ENCODE data around the gene HSBP1L1.

Gene HSBP1L1

DNA sequence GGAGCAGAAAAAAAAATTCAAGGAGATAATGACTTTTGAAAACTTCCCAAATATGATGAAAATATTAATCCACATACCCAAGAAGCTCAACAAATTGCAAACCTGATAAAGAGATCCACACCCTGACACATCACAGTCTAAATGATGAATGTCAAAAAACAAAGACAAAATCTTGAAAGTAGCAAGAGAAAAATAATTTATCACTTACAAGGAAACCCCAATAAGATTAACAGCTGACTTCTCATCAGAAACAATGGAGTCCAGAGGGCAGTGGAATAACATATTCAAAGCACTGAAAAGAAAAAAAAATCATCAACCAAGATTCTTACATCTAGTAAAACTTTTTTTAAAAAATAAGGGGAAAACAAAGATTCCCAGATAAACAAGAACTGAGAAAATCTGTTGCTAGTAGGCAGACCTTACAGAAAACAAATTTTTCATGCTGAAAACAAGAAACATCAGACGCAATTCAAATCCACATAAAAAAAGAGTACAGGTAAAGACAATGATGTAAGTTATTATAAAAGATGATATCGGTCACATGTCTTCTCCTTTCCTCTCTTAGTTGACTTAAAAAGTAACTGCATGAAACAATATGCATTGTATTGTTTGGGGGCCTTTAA, 34.3 kb upstream of the HSBP1L1 start:
- DNase-seq (ENCODE audit: low read depth): no peak

- no peak for DNase-seq (ENCODE audit: low read depth)
Observed at GRCh38 chr18:79931475-79931874, 33.0 kb upstream of the HSBP1L1 start.

DNA sequence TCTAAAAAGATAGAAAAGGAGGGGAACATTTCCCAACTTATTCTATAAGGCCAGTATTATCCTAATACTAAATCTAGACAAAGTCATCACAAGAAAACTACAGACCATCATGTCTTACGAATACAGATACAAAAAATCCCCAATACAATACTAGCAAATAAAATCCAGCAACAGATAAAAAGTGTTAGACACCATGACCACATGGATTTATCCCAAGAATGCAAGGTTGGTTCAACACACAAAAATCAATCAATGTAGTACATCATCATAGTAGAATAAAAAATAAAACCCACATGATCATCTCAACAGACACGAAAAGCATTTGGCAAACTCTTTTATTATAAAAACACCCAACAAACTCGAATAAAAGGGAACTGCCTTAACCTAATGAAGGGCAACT, 31.5 kb upstream of the HSBP1L1 start:
- no peak for DNase-seq (ENCODE audit: low read depth)

DNA sequence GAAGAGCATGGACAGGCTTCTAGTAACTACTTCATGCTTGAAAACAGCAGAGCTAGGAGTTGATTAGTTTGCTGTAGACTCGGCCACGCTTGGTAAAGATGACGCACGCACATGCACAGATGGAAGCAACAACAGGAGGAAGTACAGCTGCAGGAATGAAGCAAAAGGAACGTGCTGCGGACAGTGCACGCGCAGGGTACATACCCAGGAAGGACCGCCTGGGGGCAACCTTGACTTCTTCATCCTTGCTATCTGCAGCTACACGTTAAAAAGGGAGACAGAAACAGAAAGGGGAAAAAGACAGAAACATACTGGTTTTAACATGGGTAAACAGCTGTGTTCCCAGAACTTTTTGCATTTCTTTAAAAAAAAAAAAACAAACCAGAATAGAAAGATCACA, 30.7 kb upstream of the HSBP1L1 start:
- no peak for DNase-seq (ENCODE audit: low read depth)

DNA sequence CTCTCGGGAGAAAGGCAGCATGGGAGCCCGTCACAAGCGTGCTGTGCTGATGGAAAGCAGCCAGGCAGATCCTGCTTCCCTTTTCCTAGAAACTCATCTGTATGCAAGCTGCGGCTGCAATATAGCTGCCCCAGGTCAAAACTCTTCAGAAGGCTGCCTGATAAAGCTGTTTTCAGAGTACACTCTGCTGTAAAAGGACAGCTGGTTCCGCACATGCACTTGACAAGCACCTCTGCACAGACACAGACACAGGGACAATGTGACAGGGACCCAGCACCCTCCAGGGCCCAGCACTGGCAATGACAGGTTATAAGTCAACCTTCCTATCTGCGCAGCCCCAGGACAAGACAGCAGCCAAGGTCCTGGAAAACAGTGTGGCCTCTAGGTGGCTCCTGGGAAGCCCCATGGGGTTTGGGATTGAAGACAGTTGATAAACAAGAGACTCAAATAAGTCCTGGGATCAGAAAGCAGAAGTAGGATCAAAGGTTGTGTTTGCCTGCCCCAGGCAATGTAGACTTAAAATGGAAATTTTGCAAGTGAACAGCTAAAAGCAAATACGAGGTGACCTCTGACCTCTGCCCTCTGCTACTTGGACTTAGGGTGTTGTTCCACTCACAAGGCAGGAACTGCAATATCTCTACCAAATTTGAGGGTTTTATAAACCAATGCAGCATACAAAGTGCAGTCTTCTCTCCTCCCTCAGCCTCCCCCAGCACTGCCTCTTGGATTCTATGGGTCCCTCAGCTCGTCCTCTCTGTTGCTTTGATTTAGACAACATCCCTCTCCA, 29.9 kb upstream of the HSBP1L1 start:
- DNase-seq (ENCODE audit: low read depth): no peak

GRCh38 chr18:79935098-79935480, 29.4 kb upstream of the HSBP1L1 start:
- DNase-seq (ENCODE audit: low read depth): no peak

- DNase-seq (ENCODE audit: low read depth): no peak
Observed at GRCh38 chr18:79935499-79935898, 28.9 kb upstream of the HSBP1L1 start.

GRCh38 chr18:79935925-79936324, 28.5 kb upstream of the HSBP1L1 start:
- no peak for DNase-seq (ENCODE audit: low read depth)

- no peak for DNase-seq (ENCODE audit: low read depth)
Observed at GRCh38 chr18:79936641-79937040, 27.8 kb upstream of the HSBP1L1 start.

GRCh38 chr18:79937103-79937860, 27.2 kb upstream of the HSBP1L1 start:
- no peak for DNase-seq (ENCODE audit: low read depth)

DNA sequence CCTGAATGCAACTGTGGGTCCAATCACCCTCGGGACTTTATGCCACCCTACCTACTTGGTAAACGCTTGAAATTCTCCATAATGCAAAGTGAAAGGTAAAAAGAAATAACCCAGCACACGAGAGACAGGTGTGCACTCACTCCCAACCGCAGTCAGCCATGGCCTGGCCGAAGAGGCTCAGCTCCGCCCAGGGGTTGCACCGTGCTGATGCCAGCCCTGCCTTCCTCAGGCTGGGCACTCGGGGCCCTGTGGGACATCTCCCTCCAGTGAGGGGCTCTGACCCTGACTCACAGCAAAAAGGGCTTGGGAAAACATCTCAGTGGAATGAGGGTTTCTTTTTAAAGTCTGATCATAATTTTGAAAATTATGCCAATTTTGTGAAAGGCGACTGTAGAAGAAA, 26.2 kb upstream of the HSBP1L1 start:
- no peak for DNase-seq (ENCODE audit: low read depth)

DNA sequence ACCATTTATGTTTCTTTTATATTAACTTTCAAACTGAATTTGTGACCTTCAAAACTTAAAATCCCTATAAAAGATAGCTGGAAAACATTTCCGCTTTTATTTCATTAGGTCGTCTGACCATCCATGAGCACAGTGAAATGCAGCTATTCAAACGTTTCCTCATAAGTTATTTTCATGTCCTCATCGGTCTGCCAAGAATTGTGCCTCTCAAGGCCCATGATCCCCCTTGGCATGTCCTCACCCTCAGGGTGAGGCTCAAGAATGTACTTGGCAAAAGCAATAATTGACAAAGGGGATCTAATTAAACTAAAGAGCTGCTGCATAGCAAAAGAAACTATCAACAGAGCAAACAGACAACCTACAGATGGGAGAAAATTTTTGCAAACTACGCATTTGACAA, 25.3 kb upstream of the HSBP1L1 start:
- no peak for DNase-seq (ENCODE audit: low read depth)

GRCh38 chr18:79940126-79940813, 24.2 kb upstream of the HSBP1L1 start:
- DNase-seq (ENCODE audit: low read depth): no peak

GRCh38 chr18:79940814-79941472, 23.5 kb upstream of the HSBP1L1 start:
- DNase-seq (ENCODE audit: low read depth): no peak

DNA sequence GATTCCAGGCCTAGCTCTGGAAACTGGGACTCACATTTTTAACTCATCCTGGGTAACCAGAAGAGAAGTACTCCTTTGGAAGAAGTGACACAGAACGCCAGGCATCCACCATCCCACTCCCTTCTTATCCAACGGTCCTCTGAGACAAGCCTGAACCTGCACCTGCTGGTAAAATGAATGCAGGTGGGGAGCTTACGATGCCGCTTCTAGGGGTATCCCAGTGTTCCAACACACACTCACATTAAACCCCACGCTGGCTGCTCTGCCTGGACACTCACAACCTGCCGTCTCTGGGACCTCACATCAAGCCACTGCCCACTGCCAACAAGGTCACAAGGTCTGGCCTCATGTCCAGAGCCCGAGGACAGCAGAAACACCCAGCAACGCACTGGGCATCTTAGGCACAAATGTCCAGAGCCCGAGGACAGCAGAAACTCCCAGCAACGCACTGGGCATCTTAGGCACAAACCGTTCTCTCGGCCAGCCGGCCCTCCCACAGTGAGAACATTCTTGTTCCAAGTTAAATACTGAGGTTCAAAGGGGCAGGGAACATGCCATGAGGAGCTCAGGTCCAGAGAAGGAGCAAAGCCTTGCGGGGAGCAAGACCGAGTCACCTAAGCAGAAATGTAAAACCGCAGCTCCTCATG, 22.8 kb upstream of the HSBP1L1 start:
- DNase-seq (ENCODE audit: low read depth): no peak

- DNase-seq (ENCODE audit: low read depth): no peak
Observed at GRCh38 chr18:79942211-79942610, 22.2 kb upstream of the HSBP1L1 start.

- DNase-seq (ENCODE audit: low read depth): no peak
Observed at GRCh38 chr18:79942786-79943607, 21.4 kb upstream of the HSBP1L1 start.

DNA sequence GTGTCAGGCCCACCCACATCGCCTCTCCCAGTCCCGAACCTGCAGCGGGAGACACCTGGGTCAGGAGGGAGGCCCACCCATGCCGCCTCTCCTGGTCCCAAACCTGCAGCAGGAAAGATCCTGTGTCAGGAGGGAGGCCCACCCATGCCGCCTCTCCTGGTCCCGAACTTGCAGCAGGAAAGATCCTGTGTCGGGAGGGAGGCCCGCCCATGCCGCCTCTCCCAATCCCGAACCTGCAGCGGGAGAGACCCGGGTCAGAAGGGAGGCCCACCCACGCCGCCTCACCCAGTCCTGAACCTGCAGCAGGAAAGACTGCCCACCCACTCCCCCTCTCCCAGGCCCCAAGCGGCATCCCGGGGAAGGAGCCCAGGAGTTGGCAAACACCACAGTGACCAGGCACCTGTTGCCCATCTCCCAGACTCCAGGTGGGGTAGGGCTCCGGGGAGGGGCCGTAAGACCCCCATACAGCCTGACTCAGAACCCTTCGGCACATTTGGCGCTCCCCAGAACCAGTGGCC, 20.8 kb upstream of the HSBP1L1 start:
- DNase-seq (ENCODE audit: low read depth): no peak

DNA sequence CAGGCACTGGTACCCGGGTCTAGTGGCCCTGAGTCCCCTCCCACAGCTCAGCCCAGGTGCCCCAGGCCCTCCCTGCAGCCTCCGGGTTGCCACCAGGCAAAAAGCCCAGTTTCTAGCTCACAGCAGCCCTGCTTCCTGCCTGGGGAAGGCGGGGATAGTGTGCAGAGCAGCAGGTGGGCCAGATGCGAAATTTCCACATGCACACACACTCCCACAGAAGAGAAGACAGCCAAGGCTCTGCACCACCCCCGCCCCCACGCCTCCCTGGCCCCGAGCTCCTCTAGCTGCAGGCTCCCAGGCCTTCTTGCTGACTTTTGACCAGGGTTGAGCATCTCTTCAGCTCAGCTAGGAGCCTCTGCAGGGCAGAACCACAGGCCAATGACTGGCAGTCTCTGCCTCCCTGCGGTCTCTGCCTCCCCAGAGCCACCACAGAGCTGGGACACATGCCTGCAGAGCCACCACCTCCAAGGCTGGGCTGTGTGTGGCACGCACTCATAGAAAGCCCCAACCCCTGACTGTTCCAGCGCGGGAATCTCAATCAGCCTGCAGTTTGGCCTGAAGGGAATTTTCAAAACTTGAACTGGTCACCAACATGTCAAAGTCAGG, 20.2 kb upstream of the HSBP1L1 start:
- no peak for DNase-seq (ENCODE audit: low read depth)

GRCh38 chr18:79944746-79945117, 19.7 kb upstream of the HSBP1L1 start:
- DNase-seq (ENCODE audit: low read depth): peak; percentile 84
